Endothelial cell of umbilical vein (primary cell): ENCODE measurements around the gene GBX2. TPM values are rescaled to one million over a fixed set of nuclear protein-coding genes. Genes with fewer than 3 reads are reported as not detected.

Experiments used
- BruUV-seq: library from RNA; stranded (reverse); fragments of 400-500 nt; replicated peaks from 2 replicates; lab custom pipeline; 2021; lab: Mats Ljungman, UMichigan
- CTCF ChIA-PET: fragments of 300-600, 350-600 bp; sonication (Branson Sonifier 250); formaldehyde crosslinking; loops from one replicate; lab custom pipeline; 2021; ENCODE audit warnings: antibody characterized with exemption, inconsistent platforms; lab: Charles Lee
- POLR2A ChIA-PET: fragments of 300-600, 350-600 bp; sonication (Branson Sonifier 250); formaldehyde crosslinking; loops from one replicate; lab custom pipeline; 2021; ENCODE audit warnings: antibody characterized with exemption, inconsistent platforms; lab: Charles Lee
- DNase-seq: peaks from one replicate; pipeline ENCODE4 v3.0.0-alpha.2; 2011; ENCODE audit warnings: low read depth, low spot score
- FAIRE-seq: peaks from 2 replicates; lab custom pipeline; 2011; peaks lifted over from hg19 to GRCh38; lab: Jason Lieb, UNC
- H2AFZ ChIP-seq: 2 replicates; pipeline ENCODE4 v1.6.0; 2012; ENCODE audit warnings: low read depth, low read length, control low read depth, inconsistent platforms
- H3K27ac ChIP-seq: 2 replicates; pipeline ENCODE4 v1.5.1; 2011; ENCODE audit warnings: low read depth, mild to moderate bottlenecking, control low read depth, low read length, moderate library complexity; ENCODE audit not compliant: insufficient read depth
- H3K27me3 ChIP-seq, 2 experiments: 2 replicates each; pipeline versions ENCODE4 v1.6.0 to v1.6.1; 2011; ENCODE audit warnings: low read length in 2 of 2, mixed read lengths in 1 of 2; ENCODE audit not compliant: control insufficient read depth in 2 of 2, insufficient read depth in 2 of 2
- H3K36me3 ChIP-seq, 2 experiments: 2 replicates in 1 of 2; 3 replicates in 1 of 2; pipeline ENCODE4 v1.5.1; 2011; ENCODE audit warnings: low read length in 2 of 2, mild to moderate bottlenecking in 1 of 2, moderate library complexity in 1 of 2; ENCODE audit not compliant: control insufficient read depth in 2 of 2, insufficient read depth in 2 of 2; ENCODE audit errors: extremely low read depth in 1 of 2
- H3K4me1 ChIP-seq: 3 replicates; pipeline ENCODE4 v1.5.1; 2011; ENCODE audit warnings: mild to moderate bottlenecking, low read length; ENCODE audit not compliant: control insufficient read depth, insufficient read depth; ENCODE audit errors: extremely low read depth
- H3K4me2 ChIP-seq: 2 replicates; pipeline ENCODE4 v1.6.1; 2011; ENCODE audit warnings: low read length, control low read depth, mixed read lengths; ENCODE audit not compliant: insufficient read depth
- H3K4me3 ChIP-seq, 3 experiments: fragments of 200-600 bp in 1 of 3; sonication (generic), shearing (Covaris generic) in 1 of 3; replicated peaks in 1 of 3; 2 replicates each; pipeline ENCODE4 v1.5.1; 2011 to 2016; ENCODE audit warnings: control low read depth in 3 of 3, low read length in 3 of 3, mild to moderate bottlenecking in 2 of 3, inconsistent platforms in 1 of 3, low read depth in 1 of 3, moderate library complexity in 1 of 3; ENCODE audit not compliant: insufficient read depth in 1 of 3
- H3K79me2 ChIP-seq: 2 replicates; pipeline ENCODE4 v1.6.0; 2012; ENCODE audit warnings: low read length, inconsistent platforms; ENCODE audit not compliant: control insufficient read depth, insufficient read depth
- H3K9ac ChIP-seq: replicated peaks from 2 replicates; pipeline ENCODE3; 2011; ENCODE audit warnings: low read length, control low read depth; ENCODE audit not compliant: insufficient read depth; ENCODE audit errors: extremely low read depth
- H3K9me1 ChIP-seq: replicated peaks from 3 replicates; pipeline ENCODE4 v1.6.0; 2011; ENCODE audit warnings: mild to moderate bottlenecking, low read length; ENCODE audit not compliant: control insufficient read depth, insufficient read depth; ENCODE audit errors: extremely low read depth
- H3K9me3 ChIP-seq: replicated peaks from 2 replicates; pipeline ENCODE4 v1.5.1; 2012; ENCODE audit warnings: low read length, inconsistent platforms; ENCODE audit not compliant: control insufficient read depth, insufficient read depth
- H4K20me1 ChIP-seq: replicated peaks from 2 replicates; pipeline ENCODE3; 2011; ENCODE audit warnings: mild to moderate bottlenecking, low read length; ENCODE audit not compliant: control insufficient read depth, insufficient read depth; ENCODE audit errors: extremely low read depth
- CTCF ChIP-seq, 2 donors: IDR thresholded peaks; 1 replicate in 1 of 2; 2 replicates in 1 of 2; pipeline ENCODE4 v1.5.1; 2011; ENCODE audit warnings: low read length in 2 of 2, mild to moderate bottlenecking in 2 of 2, moderate library complexity in 2 of 2, control low read depth in 1 of 2, inconsistent platforms in 1 of 2, low read depth in 1 of 2; ENCODE audit not compliant: insufficient read depth in 1 of 2; ENCODE audit errors: extremely low read depth in 1 of 2
- EZH2 ChIP-seq: IDR thresholded peaks from 2 replicates; pipeline ENCODE4 v1.6.1; 2012; ENCODE audit warnings: borderline replicate concordance, low read depth, mild to moderate bottlenecking, moderate library complexity, low read length, inconsistent platforms; ENCODE audit not compliant: severe bottlenecking
- FOS ChIP-seq: IDR thresholded peaks from 2 replicates; pipeline ENCODE4 v1.6.1; 2011; ENCODE audit warnings: mild to moderate bottlenecking, low read length, moderate library complexity, borderline replicate concordance; ENCODE audit not compliant: insufficient read depth
- GATA2 ChIP-seq: IDR thresholded peaks from 2 replicates; pipeline ENCODE4 v1.7.0; 2011; ENCODE audit warnings: low read depth, mild to moderate bottlenecking, moderate library complexity, mixed read lengths, low read length; ENCODE audit not compliant: insufficient read length, insufficient read depth
- JUN ChIP-seq: IDR thresholded peaks from 2 replicates; pipeline ENCODE4 v1.6.1; 2011; ENCODE audit warnings: borderline replicate concordance, low read depth; ENCODE audit not compliant: insufficient read length, insufficient read depth
- MAX ChIP-seq: IDR thresholded peaks from 2 replicates; pipeline ENCODE4 v1.6.1; 2011; ENCODE audit not compliant: insufficient read depth, insufficient read length
- MYC ChIP-seq: IDR thresholded peaks from one replicate; pipeline ENCODE4 v1.6.1; 2011; ENCODE audit warnings: mild to moderate bottlenecking, low read depth, low read length
- POLR2A ChIP-seq: IDR thresholded peaks from 2 replicates; pipeline ENCODE4 v1.6.1; 2012; ENCODE audit warnings: low read depth, mild to moderate bottlenecking, control low read depth, low read length
- POLR2AphosphoS5 ChIP-seq: IDR thresholded peaks from 2 replicates; pipeline ENCODE4 v1.6.1; 2012; ENCODE audit warnings: low read depth, mild to moderate bottlenecking, control low read depth, low read length, moderate library complexity; ENCODE audit not compliant: insufficient read depth
- dilution Hi-C: fragments of 300-500 bp; cut with MboI; formaldehyde crosslinking; loops from one replicate; pipeline ENCODE4 v1.15.0; 2019; ENCODE audit warnings: low sequenced_read_pairs; ENCODE audit not compliant: extremely low pct_ligation_motif_present
- intact Hi-C: fragments of 100-400 bp; cut with micrococcal nuclease; formaldehyde crosslinking; loops from one replicate; pipeline ENCODE4 v1.10.0; 2022
- polyA plus RNA-seq, 4 experiments: library from polyadenylated mRNA; depleted of rRNA in 3 of 4; stranded (reverse) in 3 of 4; unstranded in 1 of 4; fragments of >200 nt; gene quantifications; 2 replicates each; pipeline versions ENCODE4 v1.2.1 to v1.2.3, GENCODE V29; 2011 to 2012; ENCODE audit warnings: missing spikeins in 1 of 4
- total RNA-seq: library from RNA; stranded (reverse); gene quantifications from 2 replicates; pipeline ENCODE4 v1.2.3, GENCODE V29; 2021

Gene GBX2
- total and polyA plus RNA-seq, 2 donors (not counting 3 experiments of a cell fraction or from before 2014, with no cell fraction given) = 3.0 to 3.6 TPM

- TSS peak; percentile 20 for BruUV-seq
- Histone ChIP-seq H3K79me2 (no peaks in the 10 kb centered on the region), H3K9me1 (no peaks in the 10 kb centered on the region), H3K36me3 (no peaks in the 10 kb centered on the region), H3K4me2 (peak overlapping the region; percentile 76), H3K27me3 (peaks cover 3 to 17% of the 10 kb centered on the region in 2 experiments), H4K20me1 (no peaks in the 10 kb centered on the region), H3K9ac (peak overlapping the region; percentile 76), H3K4me1 (peaks cover 25% of the 10 kb centered on the region), H3K27ac (no peak overlapping the region), H2AFZ (peak overlapping the region; percentile 76), H3K4me3 (peak overlapping the region; percentile 64 to 76 (median 73)), H3K9me3 (no peaks in the 10 kb centered on the region)
- DNase-seq (no peak), FAIRE-seq (peak; percentile 33)
- intact Hi-C loops (loop anchor here (2.0 to 5.0 kb wide), 2 partner anchors 56 to 407 kb away; no protein-coding TSS in a partner anchor), dilution Hi-C loops (no loop called here)
- TF ChIP-seq MYC = no peak
- TF ChIP-seq POLR2AphosphoS5 = no peak
- TF ChIP-seq GATA2 = no peak
- TF ChIP-seq FOS = no peak
- TF ChIP-seq CTCF (IDR thresholded peaks at IDR 0.05; ENCODE audit: extremely low read depth in 1 of 2, insufficient read depth in 1 of 2, low read depth in 1 of 2, low read length in 2 of 2) = no peak
- TF ChIP-seq JUN = no peak
- no peak for TF ChIP-seq MAX
- TF ChIP-seq POLR2A = no peak
- no peak for TF ChIP-seq EZH2
- POLR2A ChIA-PET = interaction anchor here (0.6 to 1.0 kb wide), 2 partner anchors 13 to 15 kb away, joined by 5 to 9 read pairs; no protein-coding TSS in a partner anchor
- CTCF ChIA-PET = interaction anchor here (1.5 to 3.7 kb wide), 5 partner anchors 11 to 386 kb away, joined by 8 to 17 read pairs (median 10); no protein-coding TSS in a partner anchor
Measured at GRCh38 chr2:236164925-236165841, 3.0 kb downstream of the GBX2 start.
